ENCODE results near the gene TLE3. TPM values are rescaled to one million over a fixed set of nuclear protein-coding genes. Genes with fewer than 3 reads are reported as not detected.
"Not testable (repeated sequence)": the region's sequence is repeated elsewhere in the genome, so short reads cannot be mapped to it uniquely, and the experiment has no call there.

Gene TLE3
- polyA plus RNA-seq, 1 donor (not counting 4 experiments of a cell fraction or from before 2014, with no cell fraction given) = 8.3 TPM

GRCh38 chr15:70113304-70113700 is 15.6 kb upstream of the TLE3 start:
- H2AFZ ChIP-seq (ENCODE audit: control insufficient read depth, low read length) = no peak overlapping the region
- no peak overlapping the region for H3K9ac ChIP-seq (ENCODE audit: control insufficient read depth, extremely low read depth, insufficient read depth, low read length)
- H3K27ac ChIP-seq (ENCODE audit: control insufficient read depth, insufficient read depth, low read length) = no peak overlapping the region
- no peaks in the 10 kb centered on the region for H3K79me2 ChIP-seq (ENCODE audit: control insufficient read depth, insufficient read depth, low read length)
- H3K4me2 ChIP-seq (ENCODE audit: control insufficient read depth, extremely low read depth, insufficient read depth, low read depth, low read length) = no peak overlapping the region
- dilution Hi-C loops (cut with MboI; ENCODE audit: extremely low pct_ligation_motif_present, low sequenced_read_pairs) = no loop called here
- peaks cover 40% of the 10 kb centered on the region for H3K27me3 ChIP-seq (ENCODE audit: control insufficient read depth, extremely low read depth, insufficient read depth, low read length)
- no peak for DNase-seq (ENCODE audit: low read depth, low spot score)
- no peak for FAIRE-seq
- no peaks in the 10 kb centered on the region for H3K36me3 ChIP-seq (ENCODE audit: control insufficient read depth in 2 of 2, extremely low read depth in 1 of 2, insufficient read depth in 2 of 2, low read length in 2 of 2)
- no peak for TF ChIP-seq EZH2 (IDR thresholded peaks at IDR 0.05; ENCODE audit: low read length)
- no peak for TF ChIP-seq CTCF (optimal IDR thresholded peaks at IDR 0.05 in 1 of 3, IDR thresholded peaks at IDR 0.05 in 1 of 3, conservative IDR thresholded peaks at IDR 0.05 in 1 of 3; ENCODE audit: extremely low read depth in 1 of 3, insufficient read depth in 2 of 3, low read length in 3 of 3)
- H3K4me3 ChIP-seq (ENCODE audit: control insufficient read depth in 2 of 3, extremely low read depth in 1 of 3, insufficient read depth in 2 of 3, low read depth in 1 of 3, low read length in 3 of 3) = no peak overlapping the region
- H3K4me1 ChIP-seq (ENCODE audit: control insufficient read depth, extremely low read depth, insufficient read depth, low read length) = no peaks in the 10 kb centered on the region
- H3K9me1 ChIP-seq (ENCODE audit: control insufficient read depth, extremely low read depth, insufficient read depth, low read length) = no peaks in the 10 kb centered on the region
- H3K9me3 ChIP-seq (ENCODE audit: control insufficient read depth, low read depth, low read length) = no peaks in the 10 kb centered on the region
- H4K20me1 ChIP-seq (ENCODE audit: control insufficient read depth, extremely low read depth, insufficient read depth, low read length) = no peaks in the 10 kb centered on the region

DNA sequence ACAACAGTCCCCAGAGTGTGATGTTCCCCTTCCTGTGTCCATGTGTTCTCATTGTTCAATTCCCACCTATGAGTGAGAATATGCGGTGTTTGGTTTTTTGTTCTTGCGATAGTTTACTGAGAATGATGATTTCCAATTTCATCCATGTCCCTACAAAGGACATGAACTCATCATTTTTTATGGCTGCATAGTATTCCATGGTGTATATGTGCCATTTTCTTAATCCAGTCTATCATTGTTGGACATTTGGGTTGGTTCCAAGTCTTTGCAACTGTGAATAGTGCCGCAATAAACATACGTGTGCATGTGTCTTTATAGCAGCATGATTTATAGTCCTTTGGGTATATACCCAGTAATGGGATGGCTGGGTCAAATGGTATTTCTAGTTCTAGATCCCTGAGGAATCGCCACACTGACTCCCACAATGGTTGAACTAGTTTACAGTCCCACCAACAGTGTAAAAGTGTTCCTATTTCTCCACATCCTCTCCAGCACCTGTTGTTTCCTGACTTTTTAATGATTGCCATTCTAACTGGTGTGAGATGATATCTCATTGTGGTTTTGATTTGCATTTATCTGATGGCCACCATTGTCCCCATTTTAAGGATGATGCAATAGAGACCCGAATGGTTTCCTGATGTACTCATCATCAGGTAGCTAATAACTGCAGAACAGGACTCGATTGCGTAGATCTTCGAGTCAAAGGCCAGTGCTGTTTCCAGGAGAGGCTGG is 15.0 kb upstream of the TLE3 start:
- H3K9ac ChIP-seq (ENCODE audit: control insufficient read depth, extremely low read depth, insufficient read depth, low read length); H2AFZ ChIP-seq (ENCODE audit: control insufficient read depth, low read length); FAIRE-seq; H3K9me1 ChIP-seq (ENCODE audit: control insufficient read depth, extremely low read depth, insufficient read depth, low read length); H3K27ac ChIP-seq (ENCODE audit: control insufficient read depth, insufficient read depth, low read length); H3K36me3 ChIP-seq (ENCODE audit: control insufficient read depth in 2 of 2, extremely low read depth in 1 of 2, insufficient read depth in 2 of 2, low read length in 2 of 2); H3K79me2 ChIP-seq (ENCODE audit: control insufficient read depth, insufficient read depth, low read length); H3K9me3 ChIP-seq (ENCODE audit: control insufficient read depth, low read depth, low read length); H4K20me1 ChIP-seq (ENCODE audit: control insufficient read depth, extremely low read depth, insufficient read depth, low read length); DNase-seq (ENCODE audit: low read depth, low spot score); dilution Hi-C loops (cut with MboI; ENCODE audit: extremely low pct_ligation_motif_present, low sequenced_read_pairs); H3K4me1 ChIP-seq (ENCODE audit: control insufficient read depth, extremely low read depth, insufficient read depth, low read length); H3K4me2 ChIP-seq (ENCODE audit: control insufficient read depth, extremely low read depth, insufficient read depth, low read depth, low read length); H3K4me3 ChIP-seq (ENCODE audit: control insufficient read depth in 2 of 3, extremely low read depth in 1 of 3, insufficient read depth in 2 of 3, low read depth in 1 of 3, low read length in 3 of 3): not testable (repeated sequence)
- peaks cover 40% of the 10 kb centered on the region for H3K27me3 ChIP-seq (ENCODE audit: control insufficient read depth, extremely low read depth, insufficient read depth, low read length)

GRCh38 chr15:70112074-70112395 is 14.3 kb upstream of the TLE3 start:
- dilution Hi-C loops (cut with MboI; ENCODE audit: extremely low pct_ligation_motif_present, low sequenced_read_pairs) = no loop called here
- H3K4me1 ChIP-seq (ENCODE audit: control insufficient read depth, extremely low read depth, insufficient read depth, low read length) = no peaks in the 10 kb centered on the region
- TF ChIP-seq CTCF (optimal IDR thresholded peaks at IDR 0.05 in 1 of 3, IDR thresholded peaks at IDR 0.05 in 1 of 3, conservative IDR thresholded peaks at IDR 0.05 in 1 of 3; ENCODE audit: extremely low read depth in 1 of 3, insufficient read depth in 2 of 3, low read length in 3 of 3) = no peak
- TF ChIP-seq EZH2 (IDR thresholded peaks at IDR 0.05; ENCODE audit: low read length) = no peak
- H3K4me2 ChIP-seq (ENCODE audit: control insufficient read depth, extremely low read depth, insufficient read depth, low read depth, low read length) = no peak overlapping the region
- no peak overlapping the region for H3K9ac ChIP-seq (ENCODE audit: control insufficient read depth, extremely low read depth, insufficient read depth, low read length)
- no peaks in the 10 kb centered on the region for H3K9me1 ChIP-seq (ENCODE audit: control insufficient read depth, extremely low read depth, insufficient read depth, low read length)
- no peaks in the 10 kb centered on the region for H3K9me3 ChIP-seq (ENCODE audit: control insufficient read depth, low read depth, low read length)
- DNase-seq (ENCODE audit: low read depth, low spot score) (no peak), FAIRE-seq (no peak)
- no peaks in the 10 kb centered on the region for H3K79me2 ChIP-seq (ENCODE audit: control insufficient read depth, insufficient read depth, low read length)
- no peak overlapping the region for H3K27ac ChIP-seq (ENCODE audit: control insufficient read depth, insufficient read depth, low read length)
- H3K27me3 ChIP-seq (ENCODE audit: control insufficient read depth, extremely low read depth, insufficient read depth, low read length) = peaks cover 41% of the 10 kb centered on the region
- no peak overlapping the region for H3K4me3 ChIP-seq (ENCODE audit: control insufficient read depth in 2 of 3, extremely low read depth in 1 of 3, insufficient read depth in 2 of 3, low read depth in 1 of 3, low read length in 3 of 3)
- H3K36me3 ChIP-seq (ENCODE audit: control insufficient read depth in 2 of 2, extremely low read depth in 1 of 2, insufficient read depth in 2 of 2, low read length in 2 of 2) = no peaks in the 10 kb centered on the region
- H4K20me1 ChIP-seq (ENCODE audit: control insufficient read depth, extremely low read depth, insufficient read depth, low read length) = no peaks in the 10 kb centered on the region
- no peak overlapping the region for H2AFZ ChIP-seq (ENCODE audit: control insufficient read depth, low read length)
